Parietal lobe (tissue), 1 donor: ENCODE data around the gene NFU1. TPM values are rescaled to one million over a fixed set of nuclear protein-coding genes. Genes with fewer than 3 reads are reported as not detected.

Experiments used
- total RNA-seq: library from RNA; depleted of rRNA; stranded (reverse); fragments of >200 nt; gene quantifications from one replicate; pipeline ENCODE4 v1.2.3, GENCODE V29; 2014

NFU1 gene
- total RNA-seq = 38.5 TPM

DNA sequence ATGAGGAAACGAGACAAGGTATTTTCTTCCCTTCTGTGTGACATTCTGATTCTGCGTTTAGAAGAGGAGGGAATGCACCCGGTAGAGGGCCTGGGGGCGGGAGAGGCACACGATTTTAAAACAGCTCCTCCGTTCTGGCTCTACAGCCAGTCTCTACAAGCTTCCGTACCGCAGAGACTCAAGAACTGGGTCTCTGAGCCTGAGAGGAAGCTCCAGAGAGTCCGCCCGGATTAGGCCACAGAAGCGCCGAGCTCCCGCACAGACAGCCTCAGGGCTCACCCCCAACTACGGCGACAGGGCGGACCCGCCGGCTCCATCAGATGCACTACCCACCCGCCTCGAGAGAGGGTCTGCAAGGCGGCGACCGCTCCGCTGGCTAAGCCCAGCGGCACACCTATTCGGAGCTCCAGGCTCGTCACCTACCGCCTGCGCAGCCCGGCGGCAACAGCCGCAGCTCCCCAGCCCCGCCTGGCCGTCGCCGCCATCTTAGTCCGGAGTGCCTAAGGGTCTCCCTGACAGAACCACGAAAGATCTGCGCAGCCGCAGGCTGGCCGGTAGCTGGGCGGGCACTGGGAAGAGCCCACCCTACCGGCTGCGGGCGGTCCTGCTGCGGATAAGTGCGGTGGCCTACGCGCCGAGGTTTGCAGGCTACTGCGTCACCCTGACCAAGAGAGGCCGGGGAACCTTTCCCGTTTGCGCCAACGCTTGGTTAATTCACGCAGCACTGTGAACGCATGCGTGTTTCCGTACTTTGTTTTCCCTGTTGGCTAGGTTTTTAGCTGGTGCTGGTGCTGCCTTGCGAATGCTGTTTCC is at the start of gene NFU1:
Gene NFU1 (minus strand): TSS at position 498 of the 813 bp plus-strand sequence. CDS start 13 bp downstream, at position 485.

GRCh38 chr2:69386789-69387734 is 50.2 kb downstream of the NFU1 start, which contains the start of gene GFPT1:
TSS of gene GFPT1 (minus strand) at chr2:69387227. CDS start at chr2:69387071, 156 bp downstream.

Other genes starting within 250 kb of the NFU1 start
- gene GFPT1, start 50.2 kb downstream of the NFU1 start, total RNA-seq = 67.3 TPM
- gene AAK1, start 206.3 kb upstream of the NFU1 start, total RNA-seq = 86.4 TPM